Measurements from ENCODE around the gene EVI5.

DNA sequence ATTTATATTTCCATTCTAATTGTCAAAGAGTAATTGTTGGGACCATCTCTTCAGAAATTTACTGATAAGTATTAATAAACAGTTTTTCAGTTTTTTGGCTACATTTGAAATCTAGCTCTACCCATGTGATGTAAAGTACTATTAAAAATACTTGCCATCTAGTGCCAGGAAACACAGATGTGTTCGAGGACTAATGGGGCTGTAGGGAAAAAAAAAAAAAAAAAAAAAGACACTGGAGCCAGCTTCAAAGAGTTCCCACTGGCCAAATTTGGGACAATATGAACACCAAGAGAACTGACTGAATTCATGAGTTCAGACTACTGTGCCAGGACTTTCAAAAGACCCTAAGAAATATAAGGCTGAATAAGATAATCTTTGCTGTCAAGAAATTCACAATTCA is 233.0 kb downstream of the EVI5 start:
- TF ChIP-seq, protein P1, sequence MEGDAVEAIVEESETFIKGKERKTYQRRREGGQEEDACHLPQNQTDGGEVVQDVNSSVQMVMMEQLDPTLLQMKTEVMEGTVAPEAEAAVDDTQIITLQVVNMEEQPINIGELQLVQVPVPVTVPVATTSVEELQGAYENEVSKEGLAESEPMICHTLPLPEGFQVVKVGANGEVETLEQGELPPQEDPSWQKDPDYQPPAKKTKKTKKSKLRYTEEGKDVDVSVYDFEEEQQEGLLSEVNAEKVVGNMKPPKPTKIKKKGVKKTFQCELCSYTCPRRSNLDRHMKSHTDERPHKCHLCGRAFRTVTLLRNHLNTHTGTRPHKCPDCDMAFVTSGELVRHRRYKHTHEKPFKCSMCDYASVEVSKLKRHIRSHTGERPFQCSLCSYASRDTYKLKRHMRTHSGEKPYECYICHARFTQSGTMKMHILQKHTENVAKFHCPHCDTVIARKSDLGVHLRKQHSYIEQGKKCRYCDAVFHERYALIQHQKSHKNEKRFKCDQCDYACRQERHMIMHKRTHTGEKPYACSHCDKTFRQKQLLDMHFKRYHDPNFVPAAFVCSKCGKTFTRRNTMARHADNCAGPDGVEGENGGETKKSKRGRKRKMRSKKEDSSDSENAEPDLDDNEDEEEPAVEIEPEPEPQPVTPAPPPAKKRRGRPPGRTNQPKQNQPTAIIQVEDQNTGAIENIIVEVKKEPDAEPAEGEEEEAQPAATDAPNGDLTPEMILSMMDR (IDR thresholded peaks at IDR 0.05; ENCODE audit: low read depth, low read length, poor library complexity, severe bottlenecking) = no peak
- TF ChIP-seq EZH2phosphoT487 (IDR thresholded peaks at IDR 0.05; ENCODE audit: borderline replicate concordance, low read length) = no peak
